Measurements from ENCODE around the gene CD27. TPM values are rescaled to one million over a fixed set of nuclear protein-coding genes. Genes with fewer than 3 reads are reported as not detected.

CD27 gene
- not detected for polyA plus RNA-seq (2013, experiment 1 of 2)
- not detected for polyA plus RNA-seq (2013, experiment 2 of 2)

DNA sequence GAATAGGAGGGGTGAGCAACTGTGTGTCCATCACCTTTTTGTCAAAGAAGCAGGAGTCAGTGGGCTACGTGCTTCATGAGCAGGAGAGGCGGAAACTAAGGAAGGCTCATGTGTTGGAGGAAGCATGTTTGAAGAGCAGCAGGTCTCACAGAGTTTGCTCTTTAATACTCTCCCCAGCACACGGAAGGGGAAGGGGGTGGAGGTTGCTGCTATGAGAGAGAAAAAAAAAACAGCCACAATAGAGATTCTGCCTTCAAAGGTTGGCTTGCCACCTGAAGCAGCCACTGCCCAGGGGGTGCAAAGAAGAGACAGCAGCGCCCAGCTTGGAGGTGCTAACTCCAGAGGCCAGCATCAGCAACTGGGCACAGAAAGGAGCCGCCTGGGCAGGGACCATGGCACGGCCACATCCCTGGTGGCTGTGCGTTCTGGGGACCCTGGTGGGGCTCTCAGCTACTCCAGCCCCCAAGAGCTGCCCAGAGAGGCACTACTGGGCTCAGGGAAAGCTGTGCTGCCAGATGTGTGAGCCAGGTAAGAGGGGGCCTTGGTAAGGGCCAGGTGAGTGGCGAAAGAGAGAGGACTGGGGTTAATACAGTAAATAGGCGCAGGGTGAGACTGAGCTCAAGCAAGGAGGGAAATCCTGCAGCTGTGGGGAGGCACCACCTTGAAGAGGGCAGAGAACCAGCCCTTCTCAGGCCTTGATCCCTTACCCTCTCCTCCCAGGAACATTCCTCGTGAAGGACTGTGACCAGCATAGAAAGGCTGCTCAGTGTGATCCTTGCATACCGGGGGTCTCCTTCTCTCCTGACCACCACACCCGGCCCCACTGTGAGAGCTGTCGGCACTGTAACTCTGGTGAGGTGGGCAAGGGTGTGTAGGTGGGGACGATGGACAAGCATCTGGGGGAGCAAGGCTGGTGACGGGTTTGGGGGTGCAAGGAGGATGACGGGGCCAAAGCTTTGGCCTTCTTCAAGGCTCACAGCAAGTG is at the start of gene CD27:
Gene CD27 (plus strand): TSS at position 252 of the 985 bp plus-strand sequence. CDS start 141 bp downstream, at position 393.
- WGBS, 2 experiments (ENCODE audit: insufficient coverage in 2 of 2) = 80 to 94% methylated on average over 11 to 13 of the region's 16 CpGs
- Histone ChIP-seq H3K9me3 (ENCODE audit: control insufficient read depth, low read length) (no peaks in the 10 kb centered on the region), H3K36me3 (ENCODE audit: control insufficient read depth, insufficient read depth, low read length) (no peaks in the 10 kb centered on the region), H3K27ac (ENCODE audit: low read depth, low read length, severe bottlenecking) (no peak within 1 kb of the TSS), H3K4me1 (ENCODE audit: control insufficient read depth, insufficient read depth, low read length, poor library complexity, severe bottlenecking) (no peaks in the 10 kb centered on the region), H3K4me3 (ENCODE audit: extremely low read depth, insufficient read depth, low read length, poor library complexity, severe bottlenecking) (no peak within 1 kb of the TSS)

DNA sequence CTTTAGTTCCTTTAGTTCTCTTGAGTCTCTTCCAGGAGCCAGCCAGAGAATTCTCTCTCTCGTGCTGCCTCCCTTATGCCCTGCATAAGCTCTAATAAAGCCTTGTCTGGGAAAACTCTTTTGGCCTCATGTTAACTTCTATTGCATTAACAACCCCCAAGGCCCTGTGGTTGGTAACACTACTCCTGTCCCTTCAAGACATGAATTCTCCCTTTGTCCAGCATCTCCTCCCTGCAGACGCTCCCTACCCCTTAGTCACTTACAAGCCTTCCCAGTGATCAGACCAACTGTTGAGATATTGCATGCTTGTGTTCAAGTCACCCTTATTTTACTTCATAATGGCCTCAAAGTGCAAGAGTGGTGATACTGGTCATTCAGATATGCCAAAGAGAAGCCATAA is 48.7 kb upstream of the CD27 start:
- Histone ChIP-seq H3K4me1 (ENCODE audit: control insufficient read depth, insufficient read depth, low read length, poor library complexity, severe bottlenecking) (no peaks in the 10 kb centered on the region), H3K9me3 (ENCODE audit: control insufficient read depth, low read length) (no peaks in the 10 kb centered on the region), H3K36me3 (ENCODE audit: control insufficient read depth, insufficient read depth, low read length) (no peaks in the 10 kb centered on the region), H3K4me3 (ENCODE audit: extremely low read depth, insufficient read depth, low read length, poor library complexity, severe bottlenecking) (no peak overlapping the region), H3K27ac (ENCODE audit: low read depth, low read length, severe bottlenecking) (no peak overlapping the region)
- WGBS, 2 experiments (ENCODE audit: insufficient coverage in 2 of 2) = 71 to 76% methylated on average over 1 to 2 of the region's 2 CpGs

DNA sequence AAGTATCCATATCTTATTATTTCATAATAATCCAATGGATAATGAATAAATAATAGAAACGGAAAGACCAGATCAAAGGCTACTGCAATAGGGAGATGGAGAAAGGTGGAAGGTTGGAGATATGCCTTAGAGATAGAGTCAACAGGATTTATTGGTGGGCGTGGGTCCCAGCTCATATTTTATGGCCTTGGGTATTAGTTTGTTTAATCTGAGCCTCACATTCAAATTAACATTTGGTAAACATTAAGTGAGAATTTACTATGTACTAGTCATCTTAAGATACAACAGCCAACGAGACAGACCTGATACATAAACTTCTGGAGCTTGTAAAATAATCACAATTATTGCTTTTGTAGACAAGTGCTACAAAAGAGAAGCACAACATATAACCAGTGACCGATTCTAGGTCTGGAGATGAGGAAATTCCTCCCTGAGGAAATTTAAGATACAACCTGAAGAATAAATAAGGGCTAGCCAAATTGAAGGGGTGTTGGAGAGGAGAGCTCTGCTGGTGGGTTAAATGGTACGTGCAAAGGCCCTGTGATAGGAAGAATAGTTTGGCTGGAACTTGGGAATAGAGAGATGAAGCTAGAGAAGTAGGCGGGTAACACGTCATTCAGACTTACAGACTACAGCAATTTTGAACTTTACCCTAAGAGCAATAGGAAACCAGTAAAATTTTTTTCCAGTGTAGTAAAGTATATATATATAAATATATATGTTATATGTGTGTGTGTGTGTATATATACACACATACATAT is 44.7 kb upstream of the CD27 start:
- Histone ChIP-seq H3K4me3 (ENCODE audit: extremely low read depth, insufficient read depth, low read length, poor library complexity, severe bottlenecking) (no peak overlapping the region), H3K9me3 (ENCODE audit: control insufficient read depth, low read length) (no peaks in the 10 kb centered on the region), H3K27ac (ENCODE audit: low read depth, low read length, severe bottlenecking) (no peak overlapping the region), H3K36me3 (ENCODE audit: control insufficient read depth, insufficient read depth, low read length) (no peaks in the 10 kb centered on the region), H3K4me1 (ENCODE audit: control insufficient read depth, insufficient read depth, low read length, poor library complexity, severe bottlenecking) (no peaks in the 10 kb centered on the region)
- 90 to 100% methylated on average over 1 of the region's 7 CpGs for WGBS, 2 experiments (ENCODE audit: insufficient coverage in 2 of 2)

DNA sequence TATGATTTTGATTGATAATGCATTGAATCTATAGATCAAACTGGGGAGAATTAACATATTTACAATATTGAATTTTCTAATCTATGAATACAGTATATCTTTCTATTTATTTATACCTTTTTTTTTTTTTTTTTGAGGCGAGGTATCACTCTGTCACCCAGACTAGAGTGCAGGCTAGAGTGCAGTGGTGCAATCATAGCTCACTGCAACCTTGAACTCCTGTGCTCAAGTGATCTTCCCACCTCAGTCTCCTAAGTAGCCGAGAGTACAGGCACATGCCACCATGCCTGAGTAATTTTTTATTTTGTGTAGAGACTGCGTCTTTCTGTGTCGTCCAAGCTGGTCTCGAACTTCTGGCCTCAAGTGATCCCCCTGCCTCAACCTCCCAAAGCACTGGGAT is 40.4 kb upstream of the CD27 start:
- Histone ChIP-seq H3K36me3 (ENCODE audit: control insufficient read depth, insufficient read depth, low read length) (no peaks in the 10 kb centered on the region), H3K4me1 (ENCODE audit: control insufficient read depth, insufficient read depth, low read length, poor library complexity, severe bottlenecking) (no peaks in the 10 kb centered on the region), H3K27ac (ENCODE audit: low read depth, low read length, severe bottlenecking) (no peak overlapping the region), H3K4me3 (ENCODE audit: extremely low read depth, insufficient read depth, low read length, poor library complexity, severe bottlenecking) (no peak overlapping the region), H3K9me3 (ENCODE audit: control insufficient read depth, low read length) (no peaks in the 10 kb centered on the region)
- WGBS, 2 experiments (ENCODE audit: insufficient coverage in 2 of 2) = 97% methylated on average over 4 of the region's 5 CpGs; no CpG with 5 or more reads in 1 of the 2 experiments

- H3K4me3 ChIP-seq (ENCODE audit: extremely low read depth, insufficient read depth, low read length, poor library complexity, severe bottlenecking) = no peak overlapping the region
- H3K27ac ChIP-seq (ENCODE audit: low read depth, low read length, severe bottlenecking) = no peak overlapping the region
- no peaks in the 10 kb centered on the region for H3K9me3 ChIP-seq (ENCODE audit: control insufficient read depth, low read length)
- WGBS, 2 experiments (ENCODE audit: insufficient coverage in 2 of 2) = 86 to 100% methylated on average over 3 to 4 of the region's 6 CpGs
- no peaks in the 10 kb centered on the region for H3K4me1 ChIP-seq (ENCODE audit: control insufficient read depth, insufficient read depth, low read length, poor library complexity, severe bottlenecking)
- H3K36me3 ChIP-seq (ENCODE audit: control insufficient read depth, insufficient read depth, low read length) = no peaks in the 10 kb centered on the region
These were observed 38.8 kb upstream of the CD27 start for GRCh38 chr12:6405963-6406362.

DNA sequence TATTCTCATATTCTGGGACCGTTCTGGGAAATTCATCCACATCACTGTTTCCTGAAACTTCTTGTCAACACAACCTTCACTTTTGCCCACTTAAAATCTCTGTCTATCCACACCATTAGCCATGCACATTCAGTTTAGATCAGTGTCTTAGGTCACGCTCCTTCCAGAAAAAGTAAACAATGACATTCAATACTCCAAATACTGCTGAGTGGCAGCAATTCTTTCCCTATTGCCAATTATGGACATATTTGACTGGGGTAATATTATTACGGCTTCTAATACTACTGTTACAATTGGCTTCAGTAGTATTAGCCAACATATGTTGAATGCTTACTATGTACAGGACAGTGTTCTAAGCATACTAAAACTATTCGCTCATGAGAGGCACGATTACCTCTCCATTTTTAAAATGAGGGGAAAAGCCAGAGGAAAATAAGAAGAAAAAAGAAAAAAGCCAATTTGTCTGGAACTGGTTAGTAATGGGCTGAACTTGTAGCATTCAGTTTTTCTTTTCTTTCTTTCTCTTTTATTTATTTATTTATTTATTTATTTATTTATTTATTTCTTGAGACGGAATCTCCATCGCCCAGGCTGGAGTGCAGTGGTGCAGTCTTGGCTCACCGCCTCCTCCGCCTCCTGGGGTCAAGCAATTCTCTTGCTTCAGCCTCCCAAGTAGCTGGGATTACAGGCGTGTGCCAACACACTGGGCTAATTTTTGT is 37.4 kb upstream of the CD27 start:
- Histone ChIP-seq H3K4me1 (ENCODE audit: control insufficient read depth, insufficient read depth, low read length, poor library complexity, severe bottlenecking) (no peaks in the 10 kb centered on the region), H3K27ac (ENCODE audit: low read depth, low read length, severe bottlenecking) (no peak overlapping the region), H3K4me3 (ENCODE audit: extremely low read depth, insufficient read depth, low read length, poor library complexity, severe bottlenecking) (no peak overlapping the region), H3K9me3 (ENCODE audit: control insufficient read depth, low read length) (no peaks in the 10 kb centered on the region), H3K36me3 (ENCODE audit: control insufficient read depth, insufficient read depth, low read length) (no peaks in the 10 kb centered on the region)
- 89 to 95% methylated on average over 5 of the region's 10 CpGs for WGBS, 2 experiments (ENCODE audit: insufficient coverage in 2 of 2)

GRCh38 chr12:6416596-6416995 is 28.2 kb upstream of the CD27 start:
- H3K4me1 ChIP-seq (ENCODE audit: control insufficient read depth, insufficient read depth, low read length, poor library complexity, severe bottlenecking) = no peaks in the 10 kb centered on the region
- no peaks in the 10 kb centered on the region for H3K9me3 ChIP-seq (ENCODE audit: control insufficient read depth, low read length)
- 82 to 86% methylated on average over 3 of the region's 3 CpGs for WGBS, 2 experiments (ENCODE audit: insufficient coverage in 2 of 2)
- no peak overlapping the region for H3K4me3 ChIP-seq (ENCODE audit: extremely low read depth, insufficient read depth, low read length, poor library complexity, severe bottlenecking)
- no peak overlapping the region for H3K27ac ChIP-seq (ENCODE audit: low read depth, low read length, severe bottlenecking)
- H3K36me3 ChIP-seq (ENCODE audit: control insufficient read depth, insufficient read depth, low read length) = no peaks in the 10 kb centered on the region

- no peaks in the 10 kb centered on the region for H3K9me3 ChIP-seq (ENCODE audit: control insufficient read depth, low read length)
- no peaks in the 10 kb centered on the region for H3K36me3 ChIP-seq (ENCODE audit: control insufficient read depth, insufficient read depth, low read length)
- no peak overlapping the region for H3K27ac ChIP-seq (ENCODE audit: low read depth, low read length, severe bottlenecking)
- H3K4me1 ChIP-seq (ENCODE audit: control insufficient read depth, insufficient read depth, low read length, poor library complexity, severe bottlenecking) = no peaks in the 10 kb centered on the region
- no peak overlapping the region for H3K4me3 ChIP-seq (ENCODE audit: extremely low read depth, insufficient read depth, low read length, poor library complexity, severe bottlenecking)
- WGBS, 2 experiments (ENCODE audit: insufficient coverage in 2 of 2) = 68 to 75% methylated on average over 4 to 6 of the region's 6 CpGs
These were observed 26.0 kb upstream of the CD27 start for GRCh38 chr12:6418796-6419195.

DNA sequence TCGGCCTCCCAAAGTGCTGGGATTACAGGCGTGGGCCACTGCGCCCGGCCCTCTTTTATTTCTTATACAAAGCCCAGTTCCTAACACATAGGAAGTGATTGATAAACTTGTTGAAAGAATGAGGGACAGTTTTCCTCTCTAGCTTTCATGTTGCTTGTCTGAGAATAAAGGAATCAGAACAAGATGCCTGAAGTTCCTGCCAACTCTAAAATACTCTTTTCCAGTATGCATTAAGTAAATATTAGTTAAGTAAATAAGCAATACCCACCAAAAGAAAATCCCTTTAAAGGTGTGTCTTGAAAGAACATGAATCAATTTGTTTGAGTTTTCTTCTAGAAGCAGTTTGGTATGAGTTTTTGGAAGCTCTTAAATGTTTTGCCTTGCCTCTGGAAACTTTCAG is 24.4 kb upstream of the CD27 start:
- no peak overlapping the region for H3K27ac ChIP-seq (ENCODE audit: low read depth, low read length, severe bottlenecking)
- H3K9me3 ChIP-seq (ENCODE audit: control insufficient read depth, low read length) = no peaks in the 10 kb centered on the region
- H3K36me3 ChIP-seq (ENCODE audit: control insufficient read depth, insufficient read depth, low read length) = no peaks in the 10 kb centered on the region
- H3K4me1 ChIP-seq (ENCODE audit: control insufficient read depth, insufficient read depth, low read length, poor library complexity, severe bottlenecking) = no peaks in the 10 kb centered on the region
- no CpG with 5 or more reads among the region's 4 CpGs for WGBS, 2 experiments (ENCODE audit: insufficient coverage in 2 of 2)
- H3K4me3 ChIP-seq (ENCODE audit: extremely low read depth, insufficient read depth, low read length, poor library complexity, severe bottlenecking) = no peak overlapping the region

DNA sequence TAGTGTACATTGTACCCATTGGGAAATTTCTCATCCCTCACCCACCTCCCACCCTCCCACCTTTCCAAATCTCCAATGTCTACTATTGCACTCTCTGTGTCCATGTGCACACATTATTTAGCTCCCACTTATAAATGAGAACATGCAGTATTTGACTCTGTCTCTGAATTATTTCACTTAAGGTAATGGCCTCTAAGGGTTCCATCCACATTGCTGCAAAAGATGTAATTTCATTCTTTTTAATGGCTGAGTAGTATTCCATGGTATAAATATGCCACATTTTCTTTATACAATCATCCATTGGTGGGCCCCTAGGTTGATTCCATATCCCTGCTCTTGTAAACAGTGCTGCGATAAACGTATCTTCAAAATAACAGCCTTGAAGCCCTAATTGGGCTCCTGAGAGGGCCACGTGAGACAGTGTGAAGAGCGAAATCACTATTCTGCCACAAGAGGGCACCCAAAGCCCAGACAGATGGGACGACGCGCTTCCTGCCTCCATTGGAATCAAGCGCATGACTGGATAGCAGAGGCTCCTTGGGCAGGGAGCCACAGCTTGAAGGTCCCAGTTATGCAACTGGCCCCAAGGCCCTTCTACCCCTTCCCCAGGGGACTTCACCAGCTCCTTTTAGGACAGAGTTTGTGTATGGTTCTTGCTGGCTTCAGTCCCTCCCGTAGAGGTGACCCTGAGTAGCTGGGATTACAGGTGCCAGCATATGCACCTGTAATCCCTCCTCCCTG is 21.3 kb upstream of the CD27 start:
- Histone ChIP-seq H3K27ac (ENCODE audit: low read depth, low read length, severe bottlenecking) (no peak overlapping the region), H3K4me1 (ENCODE audit: control insufficient read depth, insufficient read depth, low read length, poor library complexity, severe bottlenecking) (no peaks in the 10 kb centered on the region), H3K36me3 (ENCODE audit: control insufficient read depth, insufficient read depth, low read length) (no peaks in the 10 kb centered on the region), H3K9me3 (ENCODE audit: control insufficient read depth, low read length) (no peaks in the 10 kb centered on the region), H3K4me3 (ENCODE audit: extremely low read depth, insufficient read depth, low read length, poor library complexity, severe bottlenecking) (no peak overlapping the region)
- WGBS, 2 experiments (ENCODE audit: insufficient coverage in 2 of 2) = 10 to 17% methylated on average over 7 to 8 of the region's 9 CpGs
